SU-DHL-6 (cell line): ENCODE measurements around the gene EXD3.
"Not testable (repeated sequence)": the region's sequence is repeated elsewhere in the genome, so short reads cannot be mapped to it uniquely, and the experiment has no call there.

ENCODE experiments used
- H2AFZ ChIP-seq: fragments of 200-600 bp; sonication (generic); 2 replicates; pipeline ENCODE4 v1.6.1; 2014; ENCODE audit warnings: low read depth, mild to moderate bottlenecking, moderate library complexity, mixed read lengths, antibody characterized with exemption, low read length; ENCODE audit not compliant: severe bottlenecking
- H3F3A ChIP-seq: fragments of 200-600 bp; shearing (Covaris generic); 2 replicates; pipeline ENCODE4 v1.6.0; 2016; ENCODE audit warnings: antibody characterized with exemption, mild to moderate bottlenecking; ENCODE audit not compliant: insufficient read depth
- H3K27ac ChIP-seq: fragments of 200-600 bp; sonication (generic); 2 replicates; pipeline ENCODE4 v1.5.1; 2016; ENCODE audit warnings: low read depth, mild to moderate bottlenecking, low read length, moderate library complexity, mixed read lengths
- H3K27me3 ChIP-seq: fragments of 200-600 bp; sonication (generic), shearing (Covaris generic); 2 replicates; pipeline ENCODE4 v1.6.0; 2014; ENCODE audit warnings: mild to moderate bottlenecking, low read length
- H3K36me3 ChIP-seq: fragments of 200-600 bp; sonication (generic); 2 replicates; pipeline ENCODE4 v1.6.1; 2014; ENCODE audit warnings: mild to moderate bottlenecking, low read length, mixed read lengths
- H3K4me2 ChIP-seq: fragments of 300-600, 200-600 bp; shearing (Covaris generic), sonication (generic); 2 replicates; pipeline ENCODE4 v1.6.0; 2014; ENCODE audit warnings: low read length, low read depth, mild to moderate bottlenecking; ENCODE audit not compliant: poor library complexity, severe bottlenecking
- H3K4me3 ChIP-seq: fragments of 200-600 bp; sonication (generic); 2 replicates; pipeline ENCODE4 v1.5.1; 2014; ENCODE audit warnings: antibody characterized with exemption, low read length, mild to moderate bottlenecking, mixed read lengths; ENCODE audit not compliant: insufficient read depth, poor library complexity, severe bottlenecking
- H3K79me2 ChIP-seq: fragments of 200-600 bp; sonication (generic); 2 replicates; pipeline ENCODE4 v1.6.1; 2014; ENCODE audit warnings: mild to moderate bottlenecking, low read length, moderate library complexity; ENCODE audit not compliant: insufficient read depth
- H3K9ac ChIP-seq: fragments of 200-600 bp; sonication (generic); 2 replicates; pipeline ENCODE4 v1.7.0; 2014; ENCODE audit warnings: mild to moderate bottlenecking, low read length
- H3K9me2 ChIP-seq: fragments of 200-600 bp; sonication (generic); replicated peaks from 2 replicates; pipeline ENCODE4 v1.6.1; 2014; ENCODE audit warnings: low read length; ENCODE audit not compliant: insufficient read depth
- H3K9me3 ChIP-seq: fragments of 200-600 bp; sonication (generic); 2 replicates; pipeline ENCODE4 v1.6.1; 2014; ENCODE audit warnings: low read length, mixed read lengths; ENCODE audit not compliant: insufficient read depth
- H4K20me1 ChIP-seq: fragments of 200-600 bp; sonication (generic); 2 replicates; pipeline ENCODE4 v1.6.1; 2014; ENCODE audit warnings: low read depth, mild to moderate bottlenecking, antibody characterized with exemption, low read length, moderate library complexity, mixed read lengths
- CTCF ChIP-seq: fragments of 200-600 bp; sonication (generic); IDR thresholded peaks from one replicate; pipeline ENCODE4 v1.5.1; 2017; ENCODE audit warnings: antibody characterized with exemption, mild to moderate bottlenecking, low read length, moderate library complexity; ENCODE audit not compliant: insufficient read depth, poor library complexity, severe bottlenecking
- EZH2phosphoT487 ChIP-seq: fragments of 200-600 bp; sonication (generic), shearing (Covaris generic); conservative IDR thresholded peaks from 2 replicates; pipeline ENCODE4 v1.6.1; 2018; ENCODE audit warnings: mild to moderate bottlenecking, antibody characterized with exemption, low read length, moderate library complexity, mixed read lengths

EXD3 gene

GRCh38 chr9:137387114-137387890 is 35.7 kb downstream of the EXD3 start:
- no peaks in the 10 kb centered on the region for H3F3A ChIP-seq
- H3K27ac ChIP-seq = no peak overlapping the region
- no peak for TF ChIP-seq CTCF
- no peak for TF ChIP-seq EZH2phosphoT487
- H3K27me3 ChIP-seq = no peaks in the 10 kb centered on the region
- H2AFZ ChIP-seq = no peak overlapping the region
- H3K9me3 ChIP-seq = no peaks in the 10 kb centered on the region
- H4K20me1 ChIP-seq = no peaks in the 10 kb centered on the region
- no peaks in the 10 kb centered on the region for H3K36me3 ChIP-seq
- no peak overlapping the region for H3K4me2 ChIP-seq
- H3K4me3 ChIP-seq = no peak overlapping the region
- no peaks in the 10 kb centered on the region for H3K9me2 ChIP-seq
- H3K79me2 ChIP-seq = no peaks in the 10 kb centered on the region
- H3K9ac ChIP-seq = no peak overlapping the region

GRCh38 chr9:137386507-137387113 is 36.4 kb downstream of the EXD3 start:
- not testable (repeated sequence) for H3K9ac ChIP-seq, H3K4me2 ChIP-seq, H4K20me1 ChIP-seq, H3K79me2 ChIP-seq, H2AFZ ChIP-seq, H3K9me3 ChIP-seq, H3K36me3 ChIP-seq, H3K4me3 ChIP-seq, H3K9me2 ChIP-seq, H3K27ac ChIP-seq, H3K27me3 ChIP-seq, H3F3A ChIP-seq

GRCh38 chr9:137385061-137385655 is 37.8 kb downstream of the EXD3 start:
- no peaks in the 10 kb centered on the region for H3K36me3 ChIP-seq
- H3K27me3 ChIP-seq = no peaks in the 10 kb centered on the region
- no peak overlapping the region for H3K9ac ChIP-seq
- H3K79me2 ChIP-seq = no peaks in the 10 kb centered on the region
- no peaks in the 10 kb centered on the region for H3F3A ChIP-seq
- H3K9me2 ChIP-seq = no peaks in the 10 kb centered on the region
- no peak overlapping the region for H3K4me3 ChIP-seq
- no peak overlapping the region for H3K27ac ChIP-seq
- H3K9me3 ChIP-seq = no peaks in the 10 kb centered on the region
- TF ChIP-seq CTCF = no peak
- TF ChIP-seq EZH2phosphoT487 = no peak
- H2AFZ ChIP-seq = no peak overlapping the region
- no peak overlapping the region for H3K4me2 ChIP-seq
- no peaks in the 10 kb centered on the region for H4K20me1 ChIP-seq
